HepG2 (cell line): Measurements from ENCODE around the gene MPST. TPM values are rescaled to one million over a fixed set of nuclear protein-coding genes. Genes with fewer than 3 reads are reported as not detected.
A peak's percentile ranks its signal among the peaks of the same experiment; 100 is the strongest.

Source experiments
- GABPB1 ChIP-seq: IDR thresholded peaks from 2 replicates; pipeline ENCODE4 v1.6.1; 2016; ENCODE audit warnings: mild to moderate bottlenecking, missing genetic modification reagents, moderate library complexity, missing compliant biosample characterization
- KMT2A ChIP-seq: sonication (generic); formaldehyde crosslinking; IDR thresholded peaks from 2 replicates; pipeline ENCODE4 v1.4.0; 2020; ENCODE audit warnings: missing genetic modification reagents
- NCOA1 ChIP-seq: sonication (generic); formaldehyde crosslinking; IDR thresholded peaks from 2 replicates; pipeline ENCODE4 v1.9.0; 2021; ENCODE audit warnings: missing genetic modification reagents
- THYN1 ChIP-seq: sonication (generic); formaldehyde crosslinking; IDR thresholded peaks from 2 replicates; pipeline ENCODE4 v1.8.1; 2023; ENCODE audit warnings: low read depth, mild to moderate bottlenecking, moderate library complexity, missing genetic modification reagents, borderline replicate concordance
- ZC3H13 ChIP-seq: sonication (generic); formaldehyde crosslinking; IDR thresholded peaks from 2 replicates; pipeline ENCODE4 v1.8.1; 2023; ENCODE audit warnings: mild to moderate bottlenecking, missing genetic modification reagents, moderate library complexity
- ZNF12 ChIP-seq: sonication (generic); formaldehyde crosslinking; IDR thresholded peaks from 2 replicates; pipeline ENCODE4 v1.5.0; 2020; ENCODE audit warnings: missing genetic modification reagents
- ZNF18 ChIP-seq: sonication (generic); formaldehyde crosslinking; IDR thresholded peaks from 2 replicates; pipeline ENCODE4 v1.8.0; 2022; ENCODE audit warnings: mild to moderate bottlenecking, missing genetic modification reagents; ENCODE audit not compliant: insufficient replicate concordance
- ZNF274 ChIP-seq: sonication (generic); formaldehyde crosslinking; IDR thresholded peaks from 2 replicates; pipeline ENCODE4 v1.5.1; 2020; ENCODE audit warnings: mild to moderate bottlenecking, missing genetic modification reagents
- ZNF776 ChIP-seq: sonication (generic); formaldehyde crosslinking; IDR thresholded peaks from 2 replicates; pipeline ENCODE4 v1.4.0; 2020; ENCODE audit warnings: mild to moderate bottlenecking, missing genetic modification reagents
- polyA plus RNA-seq, 8 experiments: library from polyadenylated mRNA; depleted of rRNA in 3 of 8; stranded (reverse) in 7 of 8; unstranded in 1 of 8; fragments of >200 nt; fragmentation: Illumina TruSeq in 4 of 8; extraction: Trizol in 4 of 8; gene quantifications; 2 replicates each; pipeline versions ENCODE4 v1.2.1 to v1.2.3, GENCODE V29; 2011 to 2016; ENCODE audit warnings: low read depth in 4 of 8, missing spikeins in 1 of 8, mixed read lengths in 1 of 8; ENCODE audit not compliant: insufficient read depth in 1 of 8
- total RNA-seq, 5 experiments: library from RNA; depleted of rRNA; stranded (reverse); fragments of >200 nt; fragmentation: Illumina TruSeq; extraction: Trizol; gene quantifications; 2 replicates each; pipeline ENCODE4 v1.2.3, GENCODE V29; 2016; ENCODE audit warnings: low read depth in 1 of 5
- TF ChIP-seq, protein P1 (sequence below): sonication (generic); formaldehyde crosslinking; IDR thresholded peaks from 2 replicates; pipeline ENCODE4 v1.4.0; 2020; ENCODE audit warnings: mild to moderate bottlenecking, missing genetic modification reagents
- TF ChIP-seq, protein P2 (sequence below): sonication (generic); formaldehyde crosslinking; IDR thresholded peaks from 2 replicates; pipeline ENCODE4 v1.4.0; 2020; ENCODE audit warnings: missing genetic modification reagents
- TF ChIP-seq, protein P3 (sequence below): sonication (generic); formaldehyde crosslinking; conservative IDR thresholded peaks from 2 replicates; pipeline ENCODE4 v1.8.0; 2022; ENCODE audit warnings: missing genetic modification reagents

Gene MPST
- total and polyA plus RNA-seq, 2 of the 13 experiments (the other 11 are each of a cell fraction or from before 2014, with no cell fraction given), result 133 to 141 TPM

DNA sequence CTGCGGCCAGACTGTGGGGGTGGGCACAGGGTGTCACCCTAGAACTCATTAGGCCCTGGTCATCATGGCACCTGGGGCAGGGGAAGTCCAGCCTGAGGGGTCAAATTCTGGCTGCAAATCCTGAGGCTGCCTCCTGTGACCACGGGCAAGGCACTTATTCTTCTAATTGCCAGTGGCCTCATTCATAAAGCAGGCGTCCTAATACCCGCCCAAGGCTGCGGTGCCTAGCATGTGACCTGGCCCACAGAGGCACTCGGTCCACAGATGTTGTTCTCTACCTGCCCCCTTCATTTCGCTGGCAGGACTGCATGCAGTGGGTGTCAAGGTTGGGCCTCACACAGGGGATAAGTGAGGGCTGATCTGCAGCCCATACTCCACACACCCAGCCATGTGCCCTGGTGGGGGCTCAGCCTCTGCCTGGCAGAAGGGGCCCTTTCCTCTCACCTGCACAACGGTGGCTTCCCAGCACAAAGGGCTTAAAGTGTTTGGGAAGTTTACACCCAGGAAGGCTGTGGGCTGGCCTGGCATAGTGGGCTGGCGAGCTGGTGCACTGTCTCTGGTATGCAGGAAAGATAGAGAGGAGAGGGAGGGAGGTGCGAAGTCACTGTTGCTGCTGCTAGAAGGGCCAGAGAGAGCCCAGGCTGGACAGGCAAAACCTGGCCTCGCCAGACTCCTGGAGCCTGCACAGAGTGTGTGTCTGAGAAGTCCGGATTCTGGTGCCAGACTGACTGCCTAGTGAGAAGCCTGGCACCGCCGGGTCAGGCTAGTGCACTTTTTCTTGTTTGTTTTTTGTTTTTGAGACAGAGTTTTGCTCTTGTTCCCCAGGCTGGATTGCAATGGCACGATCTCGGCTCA is 3.2 kb downstream of the MPST start (continued):
- TF ChIP-seq, protein P1, sequence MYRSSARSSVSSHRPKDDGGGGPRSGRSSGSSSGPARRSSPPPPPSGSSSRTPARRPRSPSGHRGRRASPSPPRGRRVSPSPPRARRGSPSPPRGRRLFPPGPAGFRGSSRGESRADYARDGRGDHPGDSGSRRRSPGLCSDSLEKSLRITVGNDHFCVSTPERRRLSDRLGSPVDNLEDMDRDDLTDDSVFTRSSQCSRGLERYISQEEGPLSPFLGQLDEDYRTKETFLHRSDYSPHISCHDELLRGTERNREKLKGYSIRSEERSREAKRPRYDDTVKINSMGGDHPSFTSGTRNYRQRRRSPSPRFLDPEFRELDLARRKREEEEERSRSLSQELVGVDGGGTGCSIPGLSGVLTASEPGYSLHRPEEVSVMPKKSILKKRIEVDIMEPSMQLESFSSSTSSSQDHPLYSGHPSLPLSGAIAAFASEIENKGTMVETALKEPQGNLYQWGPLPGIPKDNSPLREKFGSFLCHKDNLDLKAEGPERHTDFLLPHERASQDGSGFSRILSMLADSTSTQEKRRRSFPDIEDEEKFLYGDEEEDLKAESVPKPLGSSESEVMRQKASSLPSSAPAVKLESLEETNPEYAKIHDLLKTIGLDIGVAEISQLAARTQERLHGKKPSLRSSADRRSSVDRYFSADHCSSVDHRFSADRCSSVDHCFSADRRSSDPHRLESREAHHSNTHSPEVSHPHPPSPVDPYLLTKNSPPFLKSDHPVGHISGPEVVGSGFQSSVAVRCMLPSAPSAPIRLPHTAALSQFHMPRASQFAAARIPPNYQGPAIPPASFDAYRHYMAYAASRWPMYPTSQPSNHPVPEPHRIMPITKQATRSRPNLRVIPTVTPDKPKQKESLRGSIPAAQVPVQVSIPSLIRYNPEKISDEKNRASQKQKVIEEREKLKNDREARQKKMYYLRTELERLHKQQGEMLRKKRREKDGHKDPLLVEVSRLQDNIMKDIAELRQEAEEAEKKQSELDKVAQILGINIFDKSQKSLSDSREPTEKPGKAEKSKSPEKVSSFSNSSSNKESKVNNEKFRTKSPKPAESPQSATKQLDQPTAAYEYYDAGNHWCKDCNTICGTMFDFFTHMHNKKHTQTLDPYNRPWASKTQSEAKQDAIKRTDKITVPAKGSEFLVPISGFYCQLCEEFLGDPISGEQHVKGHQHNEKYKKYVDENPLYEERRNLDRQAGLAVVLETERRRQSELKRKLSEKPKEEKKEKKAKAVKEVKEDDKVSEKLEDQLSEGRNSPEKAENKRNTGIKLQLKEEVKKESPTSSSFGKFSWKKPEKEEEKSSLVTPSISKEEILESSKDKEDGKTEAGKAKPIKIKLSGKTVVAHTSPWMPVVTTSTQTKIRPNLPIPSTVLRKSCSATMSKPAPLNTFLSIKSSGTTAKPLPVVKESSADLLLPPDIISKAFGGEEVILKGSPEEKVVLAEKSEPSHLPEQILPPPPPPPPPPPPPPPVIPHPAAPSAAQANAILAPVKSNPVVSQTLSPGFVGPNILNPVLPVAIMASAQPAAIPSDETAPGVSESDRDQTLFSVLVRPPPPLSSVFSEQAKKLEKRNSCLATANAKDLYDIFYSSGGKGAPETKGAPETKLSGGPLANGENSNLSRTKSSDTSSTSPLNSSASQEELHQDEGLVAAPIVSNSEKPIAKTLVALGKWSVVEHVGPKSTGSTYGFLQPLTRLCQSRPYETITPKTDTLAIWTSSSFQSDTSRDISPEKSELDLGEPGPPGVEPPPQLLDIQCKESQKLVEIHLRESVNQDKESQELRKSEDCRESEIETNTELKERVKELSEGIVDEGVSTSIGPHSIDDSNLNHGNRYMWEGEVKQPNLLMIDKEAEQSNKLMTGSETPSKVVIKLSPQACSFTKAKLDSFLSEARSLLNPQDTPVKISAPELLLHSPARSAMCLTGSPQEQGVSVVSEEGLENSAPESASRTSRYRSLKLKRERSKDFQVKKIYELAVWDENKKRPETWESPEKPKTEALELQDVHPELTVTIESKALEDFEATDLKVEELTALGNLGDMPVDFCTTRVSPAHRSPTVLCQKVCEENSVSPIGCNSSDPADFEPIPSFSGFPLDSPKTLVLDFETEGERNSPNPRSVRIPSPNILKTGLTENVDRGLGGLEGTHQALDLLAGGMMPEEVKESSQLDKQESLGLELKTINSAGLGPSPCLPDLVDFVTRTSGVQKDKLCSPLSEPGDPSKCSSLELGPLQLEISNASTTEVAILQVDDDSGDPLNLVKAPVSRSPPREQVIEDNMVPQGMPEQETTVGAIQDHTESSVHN (CRISPR knock-in tag), result peak; percentile 78; the same call in 1 of the 2 replicates
- TF ChIP-seq GABPB1 (CRISPR knock-in tag), result no peak
- TF ChIP-seq, protein P2, sequence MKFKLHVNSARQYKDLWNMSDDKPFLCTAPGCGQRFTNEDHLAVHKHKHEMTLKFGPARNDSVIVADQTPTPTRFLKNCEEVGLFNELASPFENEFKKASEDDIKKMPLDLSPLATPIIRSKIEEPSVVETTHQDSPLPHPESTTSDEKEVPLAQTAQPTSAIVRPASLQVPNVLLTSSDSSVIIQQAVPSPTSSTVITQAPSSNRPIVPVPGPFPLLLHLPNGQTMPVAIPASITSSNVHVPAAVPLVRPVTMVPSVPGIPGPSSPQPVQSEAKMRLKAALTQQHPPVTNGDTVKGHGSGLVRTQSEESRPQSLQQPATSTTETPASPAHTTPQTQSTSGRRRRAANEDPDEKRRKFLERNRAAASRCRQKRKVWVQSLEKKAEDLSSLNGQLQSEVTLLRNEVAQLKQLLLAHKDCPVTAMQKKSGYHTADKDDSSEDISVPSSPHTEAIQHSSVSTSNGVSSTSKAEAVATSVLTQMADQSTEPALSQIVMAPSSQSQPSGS (CRISPR knock-in tag), result no peak
- no peak for TF ChIP-seq NCOA1 (CRISPR knock-in tag)
- no peak for TF ChIP-seq KMT2A
- 0 out of 2 replicates have a peak, but pooled peaks have one; percentile 61 for TF ChIP-seq ZC3H13 (CRISPR knock-in tag)
- TF ChIP-seq ZNF776 (CRISPR knock-in tag), result no peak
- TF ChIP-seq, protein P3, sequence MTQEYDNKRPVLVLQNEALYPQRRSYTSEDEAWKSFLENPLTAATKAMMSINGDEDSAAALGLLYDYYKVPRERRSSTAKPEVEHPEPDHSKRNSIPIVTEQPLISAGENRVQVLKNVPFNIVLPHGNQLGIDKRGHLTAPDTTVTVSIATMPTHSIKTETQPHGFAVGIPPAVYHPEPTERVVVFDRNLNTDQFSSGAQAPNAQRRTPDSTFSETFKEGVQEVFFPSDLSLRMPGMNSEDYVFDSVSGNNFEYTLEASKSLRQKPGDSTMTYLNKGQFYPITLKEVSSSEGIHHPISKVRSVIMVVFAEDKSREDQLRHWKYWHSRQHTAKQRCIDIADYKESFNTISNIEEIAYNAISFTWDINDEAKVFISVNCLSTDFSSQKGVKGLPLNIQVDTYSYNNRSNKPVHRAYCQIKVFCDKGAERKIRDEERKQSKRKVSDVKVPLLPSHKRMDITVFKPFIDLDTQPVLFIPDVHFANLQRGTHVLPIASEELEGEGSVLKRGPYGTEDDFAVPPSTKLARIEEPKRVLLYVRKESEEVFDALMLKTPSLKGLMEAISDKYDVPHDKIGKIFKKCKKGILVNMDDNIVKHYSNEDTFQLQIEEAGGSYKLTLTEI (CRISPR knock-in tag), result no peak
- TF ChIP-seq THYN1 (CRISPR knock-in tag), result no peak
- no peak for TF ChIP-seq ZNF274
- TF ChIP-seq ZNF18, result no peak
- TF ChIP-seq ZNF12 (CRISPR knock-in tag), result peak; percentile 86
